GM12878 (cell line): ENCODE data around the gene TNNT1. TPM values are rescaled to one million over a fixed set of nuclear protein-coding genes. Genes with fewer than 3 reads are reported as not detected.

ENCODE experiments used
- ATAC-seq: fragments of 200-7000 bp; cut with Tn5 transposase; 3 replicates; pipeline ENCODE4 v1.9.1; 2020; ENCODE audit warnings: mild to moderate bottlenecking, moderate library complexity
- BruUV-seq: library from RNA; stranded (reverse); fragments of 400-500 nt; replicated peaks from 2 replicates; lab custom pipeline; 2021; lab: Mats Ljungman, UMichigan
- CTCF ChIA-PET: fragments of 300-600 bp; sonication (Branson Sonifier 250); formaldehyde crosslinking; extraction: SDS; loops from one replicate; lab custom pipeline; 2021; ENCODE audit warnings: inconsistent platforms; lab: Yijun Ruan, JAX
- POLR2A ChIA-PET: fragments of 350-600 bp; formaldehyde crosslinking; extraction: SDS; loops from one replicate; lab custom pipeline; 2021; ENCODE audit warnings: inconsistent platforms; lab: Charles Lee
- RAD21 ChIA-PET: fragments of 300-600 bp; sonication (Branson Sonifier 250); formaldehyde crosslinking; loops from one replicate; lab custom pipeline; 2023; ENCODE audit warnings: antibody characterized with exemption; ENCODE audit not compliant: unreplicated experiment; lab: Charles Lee
- SMC1A ChIA-PET: fragments of 300-600 bp; sonication (Branson Sonifier 250); formaldehyde crosslinking; loops from one replicate; lab custom pipeline; 2023; ENCODE audit not compliant: unreplicated experiment, uncharacterized antibody; lab: Charles Lee
- DNase-seq: peaks from one replicate; pipeline ENCODE4 v3.0.0-alpha.2; 2011; ENCODE audit warnings: low read depth, low spot score
- FAIRE-seq: peaks from 3 replicates; lab custom pipeline; 2011; peaks lifted over from hg19 to GRCh38; lab: Jason Lieb, UNC
- H2AFZ ChIP-seq: 2 replicates; pipeline ENCODE4 v1.6.0; 2011; ENCODE audit warnings: low read depth, low read length, control low read depth; ENCODE audit not compliant: control insufficient read depth
- H3K27ac ChIP-seq: 2 replicates; pipeline ENCODE4 v1.5.1; 2011; ENCODE audit warnings: control low read depth; ENCODE audit not compliant: control insufficient read depth, insufficient read depth
- H3K27me3 ChIP-seq, 2 experiments: replicated peaks in 1 of 2; 2 replicates each; pipeline versions ENCODE4 v1.6.0 to v1.6.1; 2011; ENCODE audit warnings: low read length in 1 of 2; ENCODE audit not compliant: control insufficient read depth in 2 of 2, insufficient read depth in 2 of 2
- H3K36me3 ChIP-seq, 2 experiments: 2 replicates each; pipeline ENCODE4 v1.5.1; 2011; ENCODE audit warnings: low read length in 1 of 2; ENCODE audit not compliant: control insufficient read depth in 2 of 2, insufficient read depth in 2 of 2
- H3K4me1 ChIP-seq: 2 replicates; pipeline ENCODE4 v1.6.1; 2011; ENCODE audit warnings: mild to moderate bottlenecking, low read length, moderate library complexity, mixed read lengths; ENCODE audit not compliant: control insufficient read depth, insufficient read depth
- H3K4me2 ChIP-seq: 2 replicates; pipeline ENCODE4 v1.6.0; 2011; ENCODE audit warnings: control low read depth; ENCODE audit not compliant: control insufficient read depth, insufficient read depth
- H3K4me3 ChIP-seq: fragments of 200-600 bp; sonication (generic); 2 replicates; pipeline ENCODE4 v1.5.1; 2016
- H3K79me2 ChIP-seq: 2 replicates; pipeline ENCODE4 v1.6.0; 2011; ENCODE audit warnings: low read length; ENCODE audit not compliant: control insufficient read depth, insufficient read depth
- H3K9ac ChIP-seq: 2 replicates; pipeline ENCODE4 v1.8.0; 2011; ENCODE audit warnings: low read length, control low read depth, mixed read lengths; ENCODE audit not compliant: control insufficient read depth, insufficient read depth
- H3K9me3 ChIP-seq: replicated peaks from 3 replicates; pipeline ENCODE4 v1.5.1; 2011; ENCODE audit warnings: mild to moderate bottlenecking, low read length; ENCODE audit not compliant: control insufficient read depth, insufficient read depth
- H4K20me1 ChIP-seq: 2 replicates; pipeline ENCODE4 v1.6.0; 2011; ENCODE audit not compliant: control insufficient read depth, insufficient read depth
- BHLHE40 ChIP-seq, 2 experiments: fragments of 450-650 bp in 1 of 2; IDR thresholded peaks; 2 replicates each; pipeline ENCODE4 v1.6.1; 2011 to 2017; ENCODE audit warnings: low read depth in 2 of 2, borderline replicate concordance in 1 of 2, improper control_type of control experiment in 1 of 2, low read length in 1 of 2, mild to moderate bottlenecking in 1 of 2
- CBX3 ChIP-seq: fragments of 200-600 bp; sonication (generic); IDR thresholded peaks from 2 replicates; pipeline ENCODE4 v1.6.1; 2016; ENCODE audit warnings: low read depth, borderline replicate concordance
- CTCF ChIP-seq, 3 experiments: IDR thresholded peaks in 2 of 3; conservative IDR thresholded peaks in 1 of 3; 2 replicates each; pipeline ENCODE4 v1.5.1; 2011; ENCODE audit warnings: low read depth in 3 of 3, low read length in 3 of 3, mild to moderate bottlenecking in 3 of 3, control low read depth in 2 of 3, moderate library complexity in 2 of 3, inconsistent platforms in 1 of 3, mixed read lengths in 1 of 3; ENCODE audit not compliant: control insufficient read depth in 2 of 3, insufficient read depth in 1 of 3; ENCODE audit errors: extremely low read depth in 1 of 3
- DPF2 ChIP-seq: fragments of 450-650 bp; IDR thresholded peaks from 2 replicates; pipeline ENCODE4 v1.6.1; 2017; ENCODE audit warnings: mild to moderate bottlenecking
- ESRRA ChIP-seq: IDR thresholded peaks from 2 replicates; pipeline ENCODE4 v1.6.1; 2012; ENCODE audit warnings: mild to moderate bottlenecking, low read length, improper control_type of control experiment
- FOS ChIP-seq: IDR thresholded peaks from 3 replicates; pipeline ENCODE4 v1.6.1; 2011; ENCODE audit warnings: borderline replicate concordance; ENCODE audit not compliant: insufficient read length; ENCODE audit errors: extremely low read depth
- KLF5 ChIP-seq: fragments of 450-650 bp; IDR thresholded peaks from 2 replicates; pipeline ENCODE4 v1.6.1; 2014; ENCODE audit warnings: mild to moderate bottlenecking; ENCODE audit not compliant: partially characterized antibody
- MYC ChIP-seq: IDR thresholded peaks from 2 replicates; pipeline ENCODE4 v1.6.1; 2011; ENCODE audit warnings: mild to moderate bottlenecking, low read length, moderate library complexity, inconsistent platforms; ENCODE audit not compliant: insufficient read depth, insufficient replicate concordance, insufficient read length, severe bottlenecking
- RB1 ChIP-seq: fragments of 450-650 bp; formaldehyde crosslinking; IDR thresholded peaks from 2 replicates; pipeline ENCODE4 v1.6.1; 2017; ENCODE audit warnings: mild to moderate bottlenecking, borderline replicate concordance
- RELB ChIP-seq: fragments of 450-650 bp; IDR thresholded peaks from 2 replicates; pipeline ENCODE4 v1.6.1; 2017; ENCODE audit warnings: low read depth, mild to moderate bottlenecking, moderate library complexity
- RUNX3 ChIP-seq: IDR thresholded peaks from 2 replicates; pipeline ENCODE4 v1.6.1; 2012; ENCODE audit warnings: low read length, inconsistent platforms
- SMAD5 ChIP-seq: IDR thresholded peaks from 2 replicates; pipeline ENCODE4 v1.6.1; 2016; ENCODE audit warnings: antibody characterized with exemption, low read depth
- STAT3 ChIP-seq: IDR thresholded peaks from 2 replicates; pipeline ENCODE4 v1.6.1; 2011; ENCODE audit warnings: low read depth, low read length, improper control_type of control experiment
- TAF1 ChIP-seq: IDR thresholded peaks from 2 replicates; pipeline ENCODE4 v1.6.1; 2011; ENCODE audit warnings: mild to moderate bottlenecking, low read depth, low read length, borderline replicate concordance
- TARDBP ChIP-seq: IDR thresholded peaks from 2 replicates; pipeline ENCODE4 v1.6.1; 2016; ENCODE audit warnings: borderline replicate concordance
- TCF12 ChIP-seq: IDR thresholded peaks from 2 replicates; pipeline ENCODE4 v1.6.1; 2011; ENCODE audit warnings: low read depth, mild to moderate bottlenecking, low read length
- ZNF384 ChIP-seq: IDR thresholded peaks from 2 replicates; pipeline ENCODE4 v1.6.1; 2012; ENCODE audit warnings: low read depth, mild to moderate bottlenecking, low read length, improper control_type of control experiment, borderline replicate concordance
- ZZZ3 ChIP-seq: IDR thresholded peaks from 2 replicates; pipeline ENCODE4 v1.6.1; 2011; ENCODE audit warnings: low read depth; ENCODE audit not compliant: control insufficient read depth, insufficient read length
- WGBS: methylation state at CpG from one replicate; pipeline ENCODE4 v1.1.6; 2016; ENCODE audit warnings: low lambda C conversion rate; ENCODE audit not compliant: insufficient replicate concordance, insufficient coverage; ENCODE audit errors: missing lambda C conversion rate; 5-methylcytosine and 5-hydroxymethylcytosine counted together
- in situ Hi-C: fragments of 300-500 bp; cut with MboI; formaldehyde crosslinking; loops from 9 replicates; pipeline ENCODE4 v1.14.3; 2018; ENCODE audit warnings: mixed read lengths
- intact Hi-C: fragments of 100-400 bp; cut with micrococcal nuclease; formaldehyde crosslinking; loops from one replicate; pipeline ENCODE4 v1.14.2; 2022; ENCODE audit not compliant: unreplicated experiment
- polyA plus RNA-seq, 11 experiments: library from polyadenylated mRNA; depleted of rRNA in 4 of 11; unstranded in 6 of 11; stranded (reverse) in 5 of 11; fragments of >200 nt; fragmentation: Nextera tagmentation in 4 of 11; fragmentation: Illumina TruSeq in 1 of 11; extraction: Ambion mirVana in 4 of 11; extraction: Trizol in 1 of 11; gene quantifications; 1 replicate in 1 of 11; 2 replicates in 10 of 11; pipeline versions ENCODE4 v1.2.1 to v1.2.3, GENCODE V29; 2011 to 2016; ENCODE audit warnings: inconsistent platforms in 2 of 11, missing spikeins in 2 of 11, low read depth in 1 of 11
- total RNA-seq, 4 experiments: library from RNA; depleted of rRNA in 3 of 4; stranded (reverse); fragments of >200 nt in 3 of 4; fragmentation: Illumina TruSeq in 1 of 4; extraction: Trizol in 1 of 4; gene quantifications; 2 replicates each; pipeline versions ENCODE4 v1.2.1 to v1.2.3, GENCODE V29; 2013 to 2021
- TF ChIP-seq, protein P1 (sequence below): IDR thresholded peaks from 2 replicates; pipeline ENCODE4 v1.6.1; 2011; ENCODE audit warnings: low read depth, mild to moderate bottlenecking, low read length, moderate library complexity, borderline replicate concordance; ENCODE audit errors: extremely low read depth

The TNNT1 gene
- total and polyA plus RNA-seq, 10 of the 15 experiments (the other 5 are each of a cell fraction or from before 2014, with no cell fraction given) = 0.26 to 0.62 (median 0.37) TPM; not detected in 7

GRCh38 chr19:55178781-55179599 is 30.0 kb upstream of the TNNT1 start:
- ChIA-PET CTCF (interaction anchor here (2.0 kb wide), 1 partner anchor 160 kb away, joined by 4 read pairs; the partner anchor contains the start of gene KMT5C), RAD21 (no interaction called here), POLR2A (interaction anchor here (0.7 kb wide), 1 partner anchor 501 kb away, joined by 3 read pairs; no protein-coding TSS in a partner anchor), SMC1A (interaction anchor here (1.3 kb wide), 1 partner anchor 76 kb away, joined by 3 read pairs; no protein-coding TSS in a partner anchor)
- in situ Hi-C loops = no loop called here
- no peaks in the 10 kb centered on the region; a peak in 2 of 4 replicates for H3K27me3 ChIP-seq
- DNase-seq (peak; percentile 40), FAIRE-seq (peak; percentile 90), ATAC-seq (peak; percentile 93)
- no peaks in the 10 kb centered on the region for H3K36me3 ChIP-seq
- peak overlapping the region; percentile 61 for H2AFZ ChIP-seq
- H3K27ac ChIP-seq = no peak overlapping the region
- peaks cover 12% of the 10 kb centered on the region for H3K4me1 ChIP-seq
- H4K20me1 ChIP-seq = no peaks in the 10 kb centered on the region
- no TSS peak for BruUV-seq
- WGBS = 9% methylated on average over 53 of the region's 61 CpGs
- peaks cover 1% of the 10 kb centered on the region; the same call in 1 of the 3 replicates for H3K9me3 ChIP-seq
- peak overlapping the region; percentile 77 for H3K4me2 ChIP-seq
- no peaks in the 10 kb centered on the region for H3K79me2 ChIP-seq
- H3K4me3 ChIP-seq = peak overlapping the region; percentile 35; the same call in 1 of the 2 replicates
- intact Hi-C loops = no loop called here
- no peak overlapping the region for H3K9ac ChIP-seq
- TF ChIP-seq BHLHE40 (IDR thresholded peaks at IDR 0.05; ENCODE audit: borderline replicate concordance in 1 of 2, low read depth in 2 of 2, low read length in 1 of 2) (peak in 1 of 2 experiments; percentile 27; a peak in 1 of 4 replicates), MYC (no peak), DPF2 (peak; percentile 79), STAT3 (no peak), CBX3 (no peak), TAF1 (no peak), CTCF (IDR thresholded peaks at IDR 0.05 in 2 of 3, conservative IDR thresholded peaks at IDR 0.05 in 1 of 3; ENCODE audit: control insufficient read depth in 2 of 3, extremely low read depth in 1 of 3, insufficient read depth in 1 of 3, low read depth in 3 of 3, low read length in 3 of 3) (no peak), KLF5 (peak; percentile 76), ESRRA (0 out of 2 replicates have a peak, but pooled peaks have one; percentile 48), SMAD5 (no peak), ZNF384 (peak; percentile 23; the same call in 1 of the 2 replicates), TCF12 (no peak), ZZZ3 (no peak), TARDBP (peak; percentile 90), RUNX3 (peak; percentile 31; the same call in 1 of the 2 replicates), FOS (no peak), RELB (no peak), RB1 (peak; percentile 23; the same call in 1 of the 2 replicates)
- TF ChIP-seq, protein P1, sequence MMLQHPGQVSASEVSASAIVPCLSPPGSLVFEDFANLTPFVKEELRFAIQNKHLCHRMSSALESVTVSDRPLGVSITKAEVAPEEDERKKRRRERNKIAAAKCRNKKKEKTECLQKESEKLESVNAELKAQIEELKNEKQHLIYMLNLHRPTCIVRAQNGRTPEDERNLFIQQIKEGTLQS = peak; percentile 28; the same call in 1 of the 2 replicates
